HepG2 (cell line): Measurements from ENCODE around the gene SAE1. TPM values are rescaled to one million over a fixed set of nuclear protein-coding genes. Genes with fewer than 3 reads are reported as not detected.

Experiments
- DPF2 ChIP-seq: sonication (generic); formaldehyde crosslinking; IDR thresholded peaks from 2 replicates; pipeline ENCODE4 v1.4.0; 2020; ENCODE audit warnings: mild to moderate bottlenecking, low read depth, missing genetic modification reagents, borderline replicate concordance
- FOSL1 ChIP-seq: sonication (generic); formaldehyde crosslinking; IDR thresholded peaks from 2 replicates; pipeline ENCODE4 v1.9.0; 2021; ENCODE audit warnings: missing genetic modification reagents, borderline replicate concordance
- FOXC1 ChIP-seq: sonication (generic); formaldehyde crosslinking; IDR thresholded peaks from 2 replicates; pipeline ENCODE4 v1.8.0; 2022; ENCODE audit warnings: mild to moderate bottlenecking, missing genetic modification reagents, borderline replicate concordance
- IKZF5 ChIP-seq: IDR thresholded peaks from 2 replicates; pipeline ENCODE4 v1.6.1; 2018; ENCODE audit warnings: missing genetic modification reagents, mild to moderate bottlenecking, missing compliant biosample characterization
- TIGD3 ChIP-seq: sonication (generic); formaldehyde crosslinking; IDR thresholded peaks from 2 replicates; pipeline ENCODE4 v1.5.1; 2020; ENCODE audit warnings: mild to moderate bottlenecking, missing genetic modification reagents, borderline replicate concordance
- ZNF430 ChIP-seq: sonication (generic); formaldehyde crosslinking; IDR thresholded peaks from 2 replicates; pipeline ENCODE4 v1.9.0; 2021; ENCODE audit warnings: mild to moderate bottlenecking, missing genetic modification reagents
- ZNF772 ChIP-seq: sonication (generic); formaldehyde crosslinking; IDR thresholded peaks from 2 replicates; pipeline ENCODE4 v1.5.0; 2020; ENCODE audit warnings: mild to moderate bottlenecking, missing genetic modification reagents
- polyA plus RNA-seq, 8 experiments: library from polyadenylated mRNA; depleted of rRNA in 3 of 8; stranded (reverse) in 7 of 8; unstranded in 1 of 8; fragments of >200 nt; fragmentation: Illumina TruSeq in 4 of 8; extraction: Trizol in 4 of 8; gene quantifications; 2 replicates each; pipeline versions ENCODE4 v1.2.1 to v1.2.3, GENCODE V29; 2011 to 2016; ENCODE audit warnings: low read depth in 4 of 8, missing spikeins in 1 of 8, mixed read lengths in 1 of 8; ENCODE audit not compliant: insufficient read depth in 1 of 8
- total RNA-seq, 5 experiments: library from RNA; depleted of rRNA; stranded (reverse); fragments of >200 nt; fragmentation: Illumina TruSeq; extraction: Trizol; gene quantifications; 2 replicates each; pipeline ENCODE4 v1.2.3, GENCODE V29; 2016; ENCODE audit warnings: low read depth in 1 of 5
- TF ChIP-seq, protein P1 (sequence below): sonication (generic); formaldehyde crosslinking; IDR thresholded peaks from 2 replicates; pipeline ENCODE4 v1.5.1; 2020; ENCODE audit warnings: missing genetic modification reagents, mild to moderate bottlenecking, borderline replicate concordance
- TF ChIP-seq, protein P2 (sequence below): sonication (generic); formaldehyde crosslinking; IDR thresholded peaks from 2 replicates; pipeline ENCODE4 v1.4.0; 2020; ENCODE audit warnings: mild to moderate bottlenecking, missing genetic modification reagents
- TF ChIP-seq, protein P3 (sequence below): sonication (generic); formaldehyde crosslinking; IDR thresholded peaks from 2 replicates; pipeline ENCODE4 v1.4.0; 2020; ENCODE audit warnings: low read depth, missing genetic modification reagents

SAE1 gene
- total and polyA plus RNA-seq, 2 of the 13 experiments (the other 11 are each of a cell fraction or from before 2014, with no cell fraction given) = 87.6 to 197 TPM

DNA sequence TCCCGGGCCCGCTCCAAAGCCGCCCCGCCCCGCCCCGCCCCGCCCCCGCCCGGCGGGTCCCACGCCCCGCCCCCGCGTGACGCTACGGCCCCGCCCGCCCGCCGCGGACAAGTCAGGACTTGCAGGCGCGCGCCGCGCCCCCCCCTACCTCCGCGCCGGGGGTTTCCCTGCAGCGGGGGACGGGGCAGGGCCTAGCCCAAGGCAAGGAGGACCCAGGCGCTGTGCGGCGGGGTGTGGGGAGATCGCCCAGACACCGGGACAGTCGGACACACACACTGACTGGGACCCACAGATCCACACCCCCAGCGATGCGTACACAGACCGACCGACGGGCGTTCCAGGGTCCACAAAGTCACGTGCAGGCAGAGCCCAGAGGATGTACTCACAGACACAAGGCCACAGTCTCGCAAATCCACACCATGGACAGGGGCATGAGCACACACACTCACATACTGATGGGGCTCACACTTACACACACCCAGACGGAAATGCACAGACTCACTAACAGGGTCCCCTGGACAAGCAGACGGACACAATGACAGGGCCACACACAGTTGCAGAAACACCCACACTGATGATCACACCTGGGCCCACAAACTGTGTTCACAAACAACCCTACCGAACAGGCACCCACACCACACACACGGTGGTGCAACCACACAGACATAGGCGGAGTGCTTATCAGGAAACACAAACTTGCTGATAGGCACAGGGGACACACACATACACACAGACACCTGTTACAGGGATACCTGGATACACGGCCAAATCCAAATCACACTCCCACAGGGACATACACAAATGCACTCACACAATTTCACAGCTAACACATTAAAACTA, 100.8 kb downstream of the SAE1 start (continued):
- TF ChIP-seq TIGD3 (no peak), ZNF772 (CRISPR knock-in tag) (peak; percentile 67; the same call in 1 of the 2 replicates), FOXC1 (CRISPR knock-in tag) (peak; percentile 82; the same call in 1 of the 2 replicates), FOSL1 (CRISPR knock-in tag) (no peak), ZNF430 (no peak; the same call in 1 of the 2 replicates), DPF2 (CRISPR knock-in tag) (0 out of 2 replicates have a peak, but pooled peaks have one; percentile 33), IKZF5 (CRISPR knock-in tag) (no peak)
- TF ChIP-seq, protein P1, sequence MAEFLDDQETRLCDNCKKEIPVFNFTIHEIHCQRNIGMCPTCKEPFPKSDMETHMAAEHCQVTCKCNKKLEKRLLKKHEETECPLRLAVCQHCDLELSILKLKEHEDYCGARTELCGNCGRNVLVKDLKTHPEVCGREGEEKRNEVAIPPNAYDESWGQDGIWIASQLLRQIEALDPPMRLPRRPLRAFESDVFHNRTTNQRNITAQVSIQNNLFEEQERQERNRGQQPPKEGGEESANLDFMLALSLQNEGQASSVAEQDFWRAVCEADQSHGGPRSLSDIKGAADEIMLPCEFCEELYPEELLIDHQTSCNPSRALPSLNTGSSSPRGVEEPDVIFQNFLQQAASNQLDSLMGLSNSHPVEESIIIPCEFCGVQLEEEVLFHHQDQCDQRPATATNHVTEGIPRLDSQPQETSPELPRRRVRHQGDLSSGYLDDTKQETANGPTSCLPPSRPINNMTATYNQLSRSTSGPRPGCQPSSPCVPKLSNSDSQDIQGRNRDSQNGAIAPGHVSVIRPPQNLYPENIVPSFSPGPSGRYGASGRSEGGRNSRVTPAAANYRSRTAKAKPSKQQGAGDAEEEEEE = no peak
- TF ChIP-seq, protein P2, sequence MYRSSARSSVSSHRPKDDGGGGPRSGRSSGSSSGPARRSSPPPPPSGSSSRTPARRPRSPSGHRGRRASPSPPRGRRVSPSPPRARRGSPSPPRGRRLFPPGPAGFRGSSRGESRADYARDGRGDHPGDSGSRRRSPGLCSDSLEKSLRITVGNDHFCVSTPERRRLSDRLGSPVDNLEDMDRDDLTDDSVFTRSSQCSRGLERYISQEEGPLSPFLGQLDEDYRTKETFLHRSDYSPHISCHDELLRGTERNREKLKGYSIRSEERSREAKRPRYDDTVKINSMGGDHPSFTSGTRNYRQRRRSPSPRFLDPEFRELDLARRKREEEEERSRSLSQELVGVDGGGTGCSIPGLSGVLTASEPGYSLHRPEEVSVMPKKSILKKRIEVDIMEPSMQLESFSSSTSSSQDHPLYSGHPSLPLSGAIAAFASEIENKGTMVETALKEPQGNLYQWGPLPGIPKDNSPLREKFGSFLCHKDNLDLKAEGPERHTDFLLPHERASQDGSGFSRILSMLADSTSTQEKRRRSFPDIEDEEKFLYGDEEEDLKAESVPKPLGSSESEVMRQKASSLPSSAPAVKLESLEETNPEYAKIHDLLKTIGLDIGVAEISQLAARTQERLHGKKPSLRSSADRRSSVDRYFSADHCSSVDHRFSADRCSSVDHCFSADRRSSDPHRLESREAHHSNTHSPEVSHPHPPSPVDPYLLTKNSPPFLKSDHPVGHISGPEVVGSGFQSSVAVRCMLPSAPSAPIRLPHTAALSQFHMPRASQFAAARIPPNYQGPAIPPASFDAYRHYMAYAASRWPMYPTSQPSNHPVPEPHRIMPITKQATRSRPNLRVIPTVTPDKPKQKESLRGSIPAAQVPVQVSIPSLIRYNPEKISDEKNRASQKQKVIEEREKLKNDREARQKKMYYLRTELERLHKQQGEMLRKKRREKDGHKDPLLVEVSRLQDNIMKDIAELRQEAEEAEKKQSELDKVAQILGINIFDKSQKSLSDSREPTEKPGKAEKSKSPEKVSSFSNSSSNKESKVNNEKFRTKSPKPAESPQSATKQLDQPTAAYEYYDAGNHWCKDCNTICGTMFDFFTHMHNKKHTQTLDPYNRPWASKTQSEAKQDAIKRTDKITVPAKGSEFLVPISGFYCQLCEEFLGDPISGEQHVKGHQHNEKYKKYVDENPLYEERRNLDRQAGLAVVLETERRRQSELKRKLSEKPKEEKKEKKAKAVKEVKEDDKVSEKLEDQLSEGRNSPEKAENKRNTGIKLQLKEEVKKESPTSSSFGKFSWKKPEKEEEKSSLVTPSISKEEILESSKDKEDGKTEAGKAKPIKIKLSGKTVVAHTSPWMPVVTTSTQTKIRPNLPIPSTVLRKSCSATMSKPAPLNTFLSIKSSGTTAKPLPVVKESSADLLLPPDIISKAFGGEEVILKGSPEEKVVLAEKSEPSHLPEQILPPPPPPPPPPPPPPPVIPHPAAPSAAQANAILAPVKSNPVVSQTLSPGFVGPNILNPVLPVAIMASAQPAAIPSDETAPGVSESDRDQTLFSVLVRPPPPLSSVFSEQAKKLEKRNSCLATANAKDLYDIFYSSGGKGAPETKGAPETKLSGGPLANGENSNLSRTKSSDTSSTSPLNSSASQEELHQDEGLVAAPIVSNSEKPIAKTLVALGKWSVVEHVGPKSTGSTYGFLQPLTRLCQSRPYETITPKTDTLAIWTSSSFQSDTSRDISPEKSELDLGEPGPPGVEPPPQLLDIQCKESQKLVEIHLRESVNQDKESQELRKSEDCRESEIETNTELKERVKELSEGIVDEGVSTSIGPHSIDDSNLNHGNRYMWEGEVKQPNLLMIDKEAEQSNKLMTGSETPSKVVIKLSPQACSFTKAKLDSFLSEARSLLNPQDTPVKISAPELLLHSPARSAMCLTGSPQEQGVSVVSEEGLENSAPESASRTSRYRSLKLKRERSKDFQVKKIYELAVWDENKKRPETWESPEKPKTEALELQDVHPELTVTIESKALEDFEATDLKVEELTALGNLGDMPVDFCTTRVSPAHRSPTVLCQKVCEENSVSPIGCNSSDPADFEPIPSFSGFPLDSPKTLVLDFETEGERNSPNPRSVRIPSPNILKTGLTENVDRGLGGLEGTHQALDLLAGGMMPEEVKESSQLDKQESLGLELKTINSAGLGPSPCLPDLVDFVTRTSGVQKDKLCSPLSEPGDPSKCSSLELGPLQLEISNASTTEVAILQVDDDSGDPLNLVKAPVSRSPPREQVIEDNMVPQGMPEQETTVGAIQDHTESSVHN (CRISPR knock-in tag) = no peak; the same call in 1 of the 2 replicates
- TF ChIP-seq, protein P3, sequence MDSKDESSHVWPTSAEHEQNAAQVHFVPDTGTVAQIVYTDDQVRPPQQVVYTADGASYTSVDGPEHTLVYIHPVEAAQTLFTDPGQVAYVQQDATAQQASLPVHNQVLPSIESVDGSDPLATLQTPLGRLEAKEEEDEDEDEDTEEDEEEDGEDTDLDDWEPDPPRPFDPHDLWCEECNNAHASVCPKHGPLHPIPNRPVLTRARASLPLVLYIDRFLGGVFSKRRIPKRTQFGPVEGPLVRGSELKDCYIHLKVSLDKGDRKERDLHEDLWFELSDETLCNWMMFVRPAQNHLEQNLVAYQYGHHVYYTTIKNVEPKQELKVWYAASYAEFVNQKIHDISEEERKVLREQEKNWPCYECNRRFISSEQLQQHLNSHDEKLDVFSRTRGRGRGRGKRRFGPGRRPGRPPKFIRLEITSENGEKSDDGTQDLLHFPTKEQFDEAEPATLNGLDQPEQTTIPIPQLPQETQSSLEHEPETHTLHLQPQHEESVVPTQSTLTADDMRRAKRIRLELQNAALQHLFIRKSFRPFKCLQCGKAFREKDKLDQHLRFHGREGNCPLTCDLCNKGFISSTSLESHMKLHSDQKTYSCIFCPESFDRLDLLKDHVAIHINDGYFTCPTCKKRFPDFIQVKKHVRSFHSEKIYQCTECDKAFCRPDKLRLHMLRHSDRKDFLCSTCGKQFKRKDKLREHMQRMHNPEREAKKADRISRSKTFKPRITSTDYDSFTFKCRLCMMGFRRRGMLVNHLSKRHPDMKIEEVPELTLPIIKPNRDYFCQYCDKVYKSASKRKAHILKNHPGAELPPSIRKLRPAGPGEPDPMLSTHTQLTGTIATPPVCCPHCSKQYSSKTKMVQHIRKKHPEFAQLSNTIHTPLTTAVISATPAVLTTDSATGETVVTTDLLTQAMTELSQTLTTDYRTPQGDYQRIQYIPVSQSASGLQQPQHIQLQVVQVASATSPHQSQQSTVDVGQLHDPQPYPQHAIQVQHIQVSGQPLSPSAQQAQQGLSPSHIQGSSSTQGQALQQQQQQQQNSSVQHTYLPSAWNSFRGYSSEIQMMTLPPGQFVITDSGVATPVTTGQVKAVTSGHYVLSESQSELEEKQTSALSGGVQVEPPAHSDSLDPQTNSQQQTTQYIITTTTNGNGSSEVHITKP (CRISPR knock-in tag) = no peak; the same call in 1 of the 2 replicates
